ENCODE results near the gene SUGP1. TPM values are rescaled to one million over a fixed set of nuclear protein-coding genes. Genes with fewer than 3 reads are reported as not detected.

The SUGP1 gene
- total RNA-seq, 2 donors from 2014 or later: 13.5 to 16.3 TPM

DNA sequence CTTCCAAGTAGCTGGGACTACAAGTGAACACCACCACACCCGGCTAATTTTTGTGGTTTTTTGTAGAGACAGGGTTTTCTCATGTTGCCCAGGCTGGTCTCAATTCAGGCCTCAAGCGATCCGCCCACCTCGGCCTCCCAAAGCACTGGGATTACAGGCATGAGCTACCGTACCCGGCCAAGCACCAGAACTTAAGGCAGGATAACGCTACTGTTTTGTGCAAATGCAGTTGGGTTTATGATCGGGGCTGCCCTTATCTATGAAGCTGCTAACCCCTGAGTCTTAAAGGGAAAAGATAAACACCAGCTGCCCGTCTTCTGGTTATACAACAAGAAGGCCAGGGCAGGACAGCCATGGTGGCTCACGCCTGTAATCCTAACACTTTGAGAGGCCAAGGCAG, 34.6 kb downstream of the SUGP1 start:
- no peak overlapping the region for H3K27ac ChIP-seq
- no peaks in the 10 kb centered on the region for H3K4me1 ChIP-seq
- H3K9me3 ChIP-seq: no peaks in the 10 kb centered on the region
- TF ChIP-seq, protein P1, sequence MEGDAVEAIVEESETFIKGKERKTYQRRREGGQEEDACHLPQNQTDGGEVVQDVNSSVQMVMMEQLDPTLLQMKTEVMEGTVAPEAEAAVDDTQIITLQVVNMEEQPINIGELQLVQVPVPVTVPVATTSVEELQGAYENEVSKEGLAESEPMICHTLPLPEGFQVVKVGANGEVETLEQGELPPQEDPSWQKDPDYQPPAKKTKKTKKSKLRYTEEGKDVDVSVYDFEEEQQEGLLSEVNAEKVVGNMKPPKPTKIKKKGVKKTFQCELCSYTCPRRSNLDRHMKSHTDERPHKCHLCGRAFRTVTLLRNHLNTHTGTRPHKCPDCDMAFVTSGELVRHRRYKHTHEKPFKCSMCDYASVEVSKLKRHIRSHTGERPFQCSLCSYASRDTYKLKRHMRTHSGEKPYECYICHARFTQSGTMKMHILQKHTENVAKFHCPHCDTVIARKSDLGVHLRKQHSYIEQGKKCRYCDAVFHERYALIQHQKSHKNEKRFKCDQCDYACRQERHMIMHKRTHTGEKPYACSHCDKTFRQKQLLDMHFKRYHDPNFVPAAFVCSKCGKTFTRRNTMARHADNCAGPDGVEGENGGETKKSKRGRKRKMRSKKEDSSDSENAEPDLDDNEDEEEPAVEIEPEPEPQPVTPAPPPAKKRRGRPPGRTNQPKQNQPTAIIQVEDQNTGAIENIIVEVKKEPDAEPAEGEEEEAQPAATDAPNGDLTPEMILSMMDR (IDR thresholded peaks at IDR 0.05): no peak
- no peak for TF ChIP-seq POLR2A (IDR thresholded peaks at IDR 0.05)
- no peak overlapping the region for H3K4me3 ChIP-seq
- no peak for ATAC-seq
- intact Hi-C loops (cut with DNase I): no loop called here
- WGBS, 2 donors: 94 to 100% methylated on average over 5 to 10 of the region's 10 CpGs
- H3K27me3 ChIP-seq: no peaks in the 10 kb centered on the region
- no peak for DNase-seq
- H3K36me3 ChIP-seq (replicated peaks in 1 of 2; ENCODE audit: insufficient read depth in 1 of 2, low read depth in 2 of 2): peaks cover 0 to 14% of the 10 kb centered on the region in 2 donors

DNA sequence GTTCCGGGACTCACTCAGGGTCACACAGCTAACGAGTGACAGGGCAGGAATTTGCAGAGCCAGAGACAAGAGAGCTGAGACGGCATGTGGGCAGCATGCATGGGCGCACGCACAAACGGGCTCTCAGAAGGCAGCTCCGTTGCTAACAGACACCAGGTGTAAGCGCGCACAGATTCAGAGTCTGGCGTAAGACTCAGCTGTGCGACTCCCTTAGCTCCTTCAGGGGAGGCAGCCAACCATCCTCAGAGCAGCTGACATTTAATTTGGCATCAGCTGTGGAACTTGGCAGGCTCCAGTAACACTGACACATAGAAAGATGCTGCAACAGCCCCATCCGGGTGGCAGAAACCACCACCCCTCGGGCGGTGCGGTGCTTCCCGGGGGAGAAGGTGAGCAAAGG, 39.7 kb downstream of the SUGP1 start:
- no peaks in the 10 kb centered on the region for H3K27me3 ChIP-seq
- no peak overlapping the region for H3K27ac ChIP-seq
- WGBS, 2 donors: 91 to 94% methylated on average over 6 to 16 of the region's 16 CpGs
- no peak overlapping the region for H3K4me3 ChIP-seq
- intact Hi-C loops (cut with DNase I): no loop called here
- H3K4me1 ChIP-seq: no peaks in the 10 kb centered on the region
- ATAC-seq (no peak), DNase-seq (no peak)
- H3K36me3 ChIP-seq (replicated peaks in 1 of 2; ENCODE audit: insufficient read depth in 1 of 2, low read depth in 2 of 2): peaks cover 13 to 34% of the 10 kb centered on the region in 2 donors
- H3K9me3 ChIP-seq: no peaks in the 10 kb centered on the region
- TF ChIP-seq, protein P1 (IDR thresholded peaks at IDR 0.05): no peak
- TF ChIP-seq POLR2A (IDR thresholded peaks at IDR 0.05): no peak

DNA sequence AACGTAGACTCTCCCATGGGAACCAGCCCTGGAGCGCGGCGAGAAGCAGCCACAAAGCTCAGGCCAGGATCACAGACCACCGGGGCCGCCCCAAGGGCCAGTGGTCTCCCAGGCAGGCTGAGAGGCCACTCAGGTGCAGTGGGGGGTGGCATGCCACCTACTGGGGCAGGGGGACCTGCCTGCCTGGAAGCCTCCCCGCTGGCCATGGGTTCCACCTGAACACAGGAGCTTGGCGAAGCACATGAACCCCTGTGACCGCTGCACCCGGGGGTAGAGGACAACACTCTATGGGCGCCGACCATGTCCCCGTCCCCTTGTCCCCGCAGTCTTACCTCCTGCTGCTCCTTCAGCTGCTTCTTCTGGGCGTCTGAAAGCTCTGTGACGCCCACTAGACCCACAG, 40.5 kb downstream of the SUGP1 start:
- ATAC-seq (no peak), DNase-seq (no peak)
- Histone ChIP-seq H3K27ac (no peak overlapping the region), H3K36me3 (replicated peaks in 1 of 2; ENCODE audit: insufficient read depth in 1 of 2, low read depth in 2 of 2) (peaks cover 13 to 34% of the 10 kb centered on the region in 2 donors), H3K4me1 (peaks cover 5% of the 10 kb centered on the region), H3K4me3 (no peak overlapping the region), H3K27me3 (no peaks in the 10 kb centered on the region), H3K9me3 (no peaks in the 10 kb centered on the region)
- TF ChIP-seq POLR2A (IDR thresholded peaks at IDR 0.05): no peak
- TF ChIP-seq, protein P1 (IDR thresholded peaks at IDR 0.05): no peak
- intact Hi-C loops (cut with DNase I): no loop called here
- WGBS, 2 donors: 91 to 92% methylated on average over 10 to 11 of the region's 16 CpGs

DNA sequence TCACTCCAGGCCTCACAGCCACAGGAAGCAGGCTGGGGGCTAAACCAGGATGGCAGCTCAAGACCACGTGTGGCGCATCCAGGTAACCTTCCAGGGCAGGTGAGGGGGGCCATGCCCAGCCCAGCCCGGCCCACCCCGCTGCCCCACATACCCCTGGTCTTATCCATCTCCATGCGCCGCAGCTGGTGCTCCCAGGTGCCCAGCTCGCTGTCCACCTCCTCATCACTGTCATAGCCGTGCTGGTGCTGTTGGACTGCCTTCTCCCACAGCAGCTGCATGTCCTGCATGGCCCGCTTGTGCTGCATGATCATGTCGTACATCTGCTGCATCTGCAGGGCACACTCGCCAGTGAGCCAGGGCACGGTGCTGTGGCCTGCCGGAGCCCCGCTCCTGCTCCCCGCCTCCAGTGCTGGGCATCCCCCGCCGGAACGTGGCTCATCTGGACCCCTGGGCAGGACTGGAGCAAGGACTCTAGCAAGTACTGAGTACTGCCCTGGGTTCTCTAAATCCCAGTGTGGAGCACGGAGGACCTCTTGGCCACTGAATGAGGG, 41.2 kb downstream of the SUGP1 start:
- no peak overlapping the region for H3K4me3 ChIP-seq
- no peak for DNase-seq
- TF ChIP-seq, protein P1 (IDR thresholded peaks at IDR 0.05): no peak
- no peak for TF ChIP-seq POLR2A (IDR thresholded peaks at IDR 0.05)
- WGBS, 2 donors: 91% methylated on average over 8 of the region's 19 CpGs; no CpG with 5 or more reads in 1 of the 2 donors
- no peak for ATAC-seq
- H3K27ac ChIP-seq: no peak overlapping the region
- intact Hi-C loops (cut with DNase I): no loop called here
- peaks cover 8% of the 10 kb centered on the region for H3K4me1 ChIP-seq
- no peaks in the 10 kb centered on the region for H3K9me3 ChIP-seq
- H3K36me3 ChIP-seq (replicated peaks in 1 of 2; ENCODE audit: insufficient read depth in 1 of 2, low read depth in 2 of 2): peaks cover 13 to 34% of the 10 kb centered on the region in 2 donors
- H3K27me3 ChIP-seq: no peaks in the 10 kb centered on the region

DNA sequence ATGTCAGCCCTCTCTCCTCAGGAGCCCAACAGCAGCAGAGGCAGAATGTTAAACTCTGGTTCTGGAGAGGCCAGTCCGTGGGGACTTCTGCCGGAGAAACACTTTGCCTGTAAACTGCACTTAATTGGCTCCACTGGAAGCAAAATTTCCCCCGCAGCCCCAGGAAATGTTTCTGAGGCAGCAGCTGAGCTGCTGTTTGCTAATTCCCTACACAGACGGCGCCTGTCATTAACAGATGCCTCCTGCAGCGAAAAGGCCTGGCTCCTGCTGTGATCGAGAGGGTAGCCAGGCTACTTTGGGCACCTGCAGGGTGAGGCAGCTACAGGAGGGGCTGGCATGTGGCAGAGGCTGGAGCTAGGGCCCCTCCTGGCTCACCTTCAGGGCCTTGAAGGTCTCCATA, 42.0 kb downstream of the SUGP1 start:
- no peak for ATAC-seq

More for the DNA sequence above, 42.0 kb downstream of the SUGP1 start:
- peaks cover 0 to 2% of the 10 kb centered on the region in 2 donors for H3K27me3 ChIP-seq
- DNase-seq: no peak
- TF ChIP-seq POLR2A (IDR thresholded peaks at IDR 0.05): no peak
- TF ChIP-seq, protein P1 (IDR thresholded peaks at IDR 0.05): no peak
- 80 to 96% methylated on average over 7 of the region's 7 CpGs for WGBS, 2 donors
- no peak overlapping the region for H3K27ac ChIP-seq
- peaks cover 10% of the 10 kb centered on the region for H3K4me1 ChIP-seq
- H3K4me3 ChIP-seq: no peak overlapping the region
- peaks cover 13 to 34% of the 10 kb centered on the region in 2 donors for H3K36me3 ChIP-seq (replicated peaks in 1 of 2; ENCODE audit: insufficient read depth in 1 of 2, low read depth in 2 of 2)
- H3K9me3 ChIP-seq: no peaks in the 10 kb centered on the region
- intact Hi-C loops (cut with DNase I): no loop called here

All from body of pancreas (tissue), 4 donors.